Adrenal gland (tissue), 12 donors: Measurements from ENCODE around the gene ENOPH1. TPM values are rescaled to one million over a fixed set of nuclear protein-coding genes. Genes with fewer than 3 reads are reported as not detected.

ENCODE experiments used
- DNase-seq, 7 donors: peaks; one replicate each; pipeline ENCODE4 v3.0.0-alpha.2; 2019 to 2020
- H3K27ac ChIP-seq, 5 donors: fragments of 200-600 bp; sonication (generic) in 4 of 5; 1 replicate in 3 of 5; 2 replicates in 2 of 5; pipeline versions ENCODE4 v1.5.1 to v1.8.0; 2016 to 2020; ENCODE audit warnings: mild to moderate bottlenecking in 1 of 5
- H3K27me3 ChIP-seq: fragments of 200-600 bp; 2 replicates; pipeline ENCODE4 v1.8.0; 2021
- H3K36me3 ChIP-seq, 2 donors: fragments of 200-600 bp; replicated peaks in 1 of 2; 1 replicate in 1 of 2; 2 replicates in 1 of 2; pipeline versions ENCODE4 v1.5.1 to v1.8.0; 2018 to 2022
- H3K4me1 ChIP-seq, 2 donors: fragments of 200-600 bp; replicated peaks in 1 of 2; 1 replicate in 1 of 2; 2 replicates in 1 of 2; pipeline versions ENCODE4 v1.5.1 to v1.8.0; 2018 to 2021
- H3K4me3 ChIP-seq, 4 donors: fragments of 200-600 bp; sonication (generic) in 3 of 4; one replicate each; pipeline ENCODE4 v1.5.1; 2016 to 2018
- H3K9me3 ChIP-seq, 3 donors: fragments of 200-600 bp; sonication (generic) in 1 of 3; replicated peaks in 1 of 3; 1 replicate in 2 of 3; 2 replicates in 1 of 3; pipeline versions ENCODE4 v1.5.1 to v1.8.0; 2016 to 2021
- POLR2A ChIP-seq, 2 donors: fragments of 450-650 bp; IDR thresholded peaks; one replicate each; pipeline ENCODE4 v1.6.1; 2017; ENCODE audit warnings: antibody characterized with exemption in 2 of 2, mild to moderate bottlenecking in 2 of 2, moderate library complexity in 1 of 2
- WGBS, 4 donors: extraction: QIAGEN DNeasy Blood & Tissue Kit in 2 of 4; methylation state at CpG; one replicate each; pipeline versions ENCODE4 v1.1.5 to v1.1.7; 2013 to 2017; 5-methylcytosine and 5-hydroxymethylcytosine counted together
- intact Hi-C, 2 donors: fragments of 100-400 bp; cut with DNase I; formaldehyde crosslinking; loops; one replicate each; pipeline versions ENCODE4 v1.14.1 to v1.15.0; 2022 to 2023
- polyA plus RNA-seq, 3 donors: library from polyadenylated mRNA; stranded (reverse); fragments of 200-250 nt in 2 of 3; fragments of 350-450 nt in 1 of 3; fragmentation: Illumina TruSeq in 1 of 3; extraction: RNeasy Lipid Tissue Mini Kit (QIAGEN cat#74804) in 1 of 3; gene quantifications; one replicate each; pipeline ENCODE4 v1.2.3, GENCODE V29; 2013 to 2014
- total RNA-seq, 9 donors: library from RNA; depleted of rRNA in 4 of 9; stranded (reverse); fragments of >200 nt in 4 of 9; fragments of 120-200 nt in 1 of 9; fragmentation: NEBNext Ultra II Directional in 1 of 9; extraction: Animal tissue kit (Norgen Biotek cat#: 25700) in 1 of 9; gene quantifications; one replicate each; pipeline versions ENCODE4 v1.1.0 to v1.2.4, GENCODE V29; 2013 to 2023
- TF ChIP-seq, protein P1 (sequence below), 6 experiments: fragments of 450-650 bp in 4 of 6; fragments of 200-600 bp in 2 of 6; sonication (generic) in 1 of 6; IDR thresholded peaks; 1 replicate in 5 of 6; 2 replicates in 1 of 6; pipeline versions ENCODE4 v1.5.1 to v1.8.0; 2016 to 2021; ENCODE audit warnings: antibody characterized with exemption in 6 of 6, mild to moderate bottlenecking in 2 of 6, moderate library complexity in 1 of 6
- donor health status: healthy with polysubstance abuse.
- donor health status: Bipolar disorder and iron deficiency.
- donor health status: DM: yes; HTN: yes; CAD: no.
- donor health status: DM: no; HTN: no; CAD: no.
- donor health status: DM: no; HTN: no; CAD: no.
- donor health status: DM: yes; HTN: yes; CAD: no.

ENOPH1 gene
- total and polyA plus RNA-seq, 12 donors, result 22.7 to 65.7 (median 35.0) TPM

DNA sequence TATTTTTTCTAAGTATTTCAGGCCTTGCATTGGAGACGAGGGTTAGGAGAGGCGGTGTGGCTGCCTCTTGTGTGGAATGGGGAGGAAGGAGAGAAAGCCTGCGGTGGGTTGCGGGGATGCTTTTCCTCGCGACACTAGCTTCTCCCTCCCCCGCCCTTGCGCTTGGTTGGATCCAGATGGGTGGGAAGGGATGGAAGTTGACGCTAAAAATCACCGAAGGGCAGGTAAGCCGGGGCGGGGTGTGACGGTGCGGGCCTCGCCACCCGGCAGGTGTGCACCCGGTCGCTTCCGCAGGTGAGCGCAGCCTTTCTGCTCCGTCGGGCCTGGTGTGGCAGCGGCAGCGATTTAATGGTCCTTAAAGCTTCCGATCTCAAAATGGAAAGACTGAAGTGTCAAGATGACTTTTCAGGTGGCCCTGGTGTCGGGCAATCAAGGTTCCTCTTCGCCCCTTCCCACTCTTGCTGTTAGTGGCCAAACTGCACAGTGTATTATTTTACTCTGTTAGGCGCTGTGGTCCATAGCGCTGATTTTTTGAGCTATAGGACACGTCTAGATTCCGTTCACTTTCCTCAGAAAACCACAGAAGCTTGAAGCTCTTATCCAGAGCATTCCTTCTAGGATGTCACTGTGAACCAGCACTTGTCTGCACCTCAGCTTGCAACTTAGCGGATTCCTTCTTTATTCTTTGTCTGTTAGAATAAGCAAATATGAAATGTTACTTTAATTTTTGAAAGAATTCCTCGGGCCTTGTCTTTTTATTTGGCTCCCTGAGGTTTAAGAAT is 765 bp downstream of the ENOPH1 start:
- DNase-seq, result peak in 2 of 7 donors; percentile 33 to 61
- 4 to 6% (median 5%) methylated on average over 31 to 33 of the region's 33 CpGs for WGBS, 4 donors

DNA sequence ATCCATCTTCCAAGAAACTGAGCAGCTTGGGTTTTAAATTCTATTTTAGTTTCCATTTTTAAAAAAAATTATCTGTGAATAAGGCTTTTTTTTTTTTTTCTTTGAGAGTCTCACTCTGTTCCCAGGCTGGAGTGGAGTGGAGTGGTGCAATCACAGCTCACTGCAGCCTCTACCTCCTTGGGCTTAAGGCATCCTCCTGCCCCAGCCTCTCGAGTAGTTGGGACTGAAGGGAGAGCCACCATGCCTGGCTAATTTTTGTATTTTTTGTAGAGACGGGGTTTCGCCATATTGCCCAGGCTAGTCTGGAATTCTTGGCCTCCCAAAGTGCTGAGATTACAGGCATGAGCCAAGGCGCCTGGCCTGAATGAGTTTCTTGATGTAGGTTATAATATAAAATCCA is 1.4 kb downstream of the ENOPH1 start:
- intact Hi-C loops, result no loop called here
- Histone ChIP-seq H3K9me3 (no peaks in the 10 kb centered on the region), H3K4me3 (no peak overlapping the region), H3K4me1 (peaks cover 13 to 16% of the 10 kb centered on the region in 2 donors), H3K27me3 (no peaks in the 10 kb centered on the region), H3K27ac (no peak overlapping the region), H3K36me3 (peaks cover 0 to 3% of the 10 kb centered on the region in 2 donors)
- WGBS, 4 donors, result 92 to 97% (median 94%) methylated on average over 4 of the region's 4 CpGs
- DNase-seq, result no peak
- TF ChIP-seq POLR2A (IDR thresholded peaks at IDR 0.05), result no peak
- TF ChIP-seq, protein P1, sequence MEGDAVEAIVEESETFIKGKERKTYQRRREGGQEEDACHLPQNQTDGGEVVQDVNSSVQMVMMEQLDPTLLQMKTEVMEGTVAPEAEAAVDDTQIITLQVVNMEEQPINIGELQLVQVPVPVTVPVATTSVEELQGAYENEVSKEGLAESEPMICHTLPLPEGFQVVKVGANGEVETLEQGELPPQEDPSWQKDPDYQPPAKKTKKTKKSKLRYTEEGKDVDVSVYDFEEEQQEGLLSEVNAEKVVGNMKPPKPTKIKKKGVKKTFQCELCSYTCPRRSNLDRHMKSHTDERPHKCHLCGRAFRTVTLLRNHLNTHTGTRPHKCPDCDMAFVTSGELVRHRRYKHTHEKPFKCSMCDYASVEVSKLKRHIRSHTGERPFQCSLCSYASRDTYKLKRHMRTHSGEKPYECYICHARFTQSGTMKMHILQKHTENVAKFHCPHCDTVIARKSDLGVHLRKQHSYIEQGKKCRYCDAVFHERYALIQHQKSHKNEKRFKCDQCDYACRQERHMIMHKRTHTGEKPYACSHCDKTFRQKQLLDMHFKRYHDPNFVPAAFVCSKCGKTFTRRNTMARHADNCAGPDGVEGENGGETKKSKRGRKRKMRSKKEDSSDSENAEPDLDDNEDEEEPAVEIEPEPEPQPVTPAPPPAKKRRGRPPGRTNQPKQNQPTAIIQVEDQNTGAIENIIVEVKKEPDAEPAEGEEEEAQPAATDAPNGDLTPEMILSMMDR (IDR thresholded peaks at IDR 0.05), result no peak

More for the DNA sequence above, 765 bp downstream of the ENOPH1 start:
- intact Hi-C loops, result no loop called here
- TF ChIP-seq, protein P1 (IDR thresholded peaks at IDR 0.05), result no peak
- no peak for TF ChIP-seq POLR2A (IDR thresholded peaks at IDR 0.05)
- peak overlapping the region; percentile 46 to 98 (median 97) for H3K27ac ChIP-seq
- no peaks in the 10 kb centered on the region for H3K9me3 ChIP-seq
- H3K4me3 ChIP-seq, result peak overlapping the region; percentile 82 to 95 (median 90)
- H3K4me1 ChIP-seq, result peaks cover 19 to 22% of the 10 kb centered on the region in 2 donors
- H3K36me3 ChIP-seq, result peaks cover 0 to 10% of the 10 kb centered on the region in 2 donors
- no peaks in the 10 kb centered on the region for H3K27me3 ChIP-seq

DNA sequence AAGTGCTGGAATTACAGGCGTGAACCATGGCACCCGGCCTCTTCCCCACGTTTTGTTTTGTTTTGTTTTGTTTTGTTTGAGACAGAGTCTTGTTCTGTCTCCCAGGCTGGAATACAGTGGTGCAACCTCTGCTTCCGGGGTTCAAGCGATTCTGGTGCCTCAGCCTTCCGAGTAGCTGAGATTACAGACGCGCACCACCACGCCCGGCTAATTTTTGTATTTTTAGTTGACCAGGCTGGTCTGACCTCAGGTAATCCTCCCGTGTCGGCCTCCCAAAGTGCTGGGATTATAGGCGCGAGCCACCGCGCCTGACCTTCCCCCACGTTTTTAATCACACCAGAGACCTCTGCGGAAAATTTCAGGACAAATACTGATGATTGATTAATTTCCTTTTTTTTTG is 2.2 kb downstream of the ENOPH1 start:
- DNase-seq, result no peak
- Histone ChIP-seq H3K27ac (no peak overlapping the region), H3K9me3 (no peaks in the 10 kb centered on the region), H3K4me3 (no peak overlapping the region), H3K4me1 (peaks cover 7 to 8% of the 10 kb centered on the region in 2 donors), H3K27me3 (no peaks in the 10 kb centered on the region), H3K36me3 (no peaks in the 10 kb centered on the region)
- no peak for TF ChIP-seq POLR2A (IDR thresholded peaks at IDR 0.05)
- TF ChIP-seq, protein P1 (IDR thresholded peaks at IDR 0.05), result no peak
- intact Hi-C loops, result no loop called here
- WGBS, 4 donors, result 89 to 92% (median 90%) methylated on average over 18 of the region's 18 CpGs

DNA sequence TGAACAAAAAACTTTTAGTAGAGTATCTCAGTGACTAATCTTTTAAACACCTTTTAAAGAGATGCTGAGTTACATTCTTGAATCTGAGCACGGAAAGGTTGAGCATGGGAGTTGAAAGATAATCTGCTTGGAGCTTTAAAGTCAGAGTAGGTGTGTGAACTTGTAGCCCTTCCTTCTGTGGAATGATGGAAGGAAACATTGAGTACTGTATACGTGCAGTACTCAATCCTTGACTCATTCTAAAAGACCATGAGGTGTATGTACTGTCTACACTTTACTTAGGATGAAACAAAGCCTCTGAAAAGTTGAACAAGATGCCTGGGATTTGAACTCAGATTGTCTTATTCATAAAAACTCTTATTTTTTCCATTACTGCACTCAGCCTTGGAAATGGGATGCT is 3.4 kb downstream of the ENOPH1 start:
- H3K27me3 ChIP-seq, result no peaks in the 10 kb centered on the region
- 83 to 91% (median 90%) methylated on average over 2 of the region's 2 CpGs for WGBS, 4 donors
- DNase-seq, result no peak
- peaks cover 0 to 7% of the 10 kb centered on the region in 2 donors for H3K4me1 ChIP-seq
- intact Hi-C loops, result no loop called here
- H3K36me3 ChIP-seq, result no peaks in the 10 kb centered on the region
- H3K4me3 ChIP-seq, result no peak overlapping the region
- no peaks in the 10 kb centered on the region for H3K9me3 ChIP-seq
- no peak overlapping the region for H3K27ac ChIP-seq
- TF ChIP-seq, protein P1 (IDR thresholded peaks at IDR 0.05), result no peak
- no peak for TF ChIP-seq POLR2A (IDR thresholded peaks at IDR 0.05)
